ENCODE data around the gene ANO1.

Gene ANO1

GRCh38 chr11:70095541-70096252 lies 17.6 kb downstream of the ANO1 start:
- no peak for DNase-seq (ENCODE audit: low spot score)

GRCh38 chr11:70097783-70098563 lies 19.9 kb downstream of the ANO1 start:
- no peak for DNase-seq (ENCODE audit: low spot score)

- no peak for DNase-seq (ENCODE audit: low spot score)
Observed at GRCh38 chr11:70098936-70099335, 20.8 kb downstream of the ANO1 start.

GRCh38 chr11:70099578-70100279 lies 21.6 kb downstream of the ANO1 start:
- DNase-seq (ENCODE audit: low spot score): no peak

- DNase-seq (ENCODE audit: low spot score): no peak
Observed at GRCh38 chr11:70100280-70100603, 22.1 kb downstream of the ANO1 start.

GRCh38 chr11:70100791-70101190 lies 22.7 kb downstream of the ANO1 start:
- no peak for DNase-seq (ENCODE audit: low spot score)

- DNase-seq (ENCODE audit: low spot score): no peak
Observed at GRCh38 chr11:70103256-70103975, 25.3 kb downstream of the ANO1 start.

- no peak for DNase-seq (ENCODE audit: low spot score)
Observed at GRCh38 chr11:70104419-70104818, 26.3 kb downstream of the ANO1 start.

- DNase-seq (ENCODE audit: low spot score): no peak
Observed at GRCh38 chr11:70104961-70105360, 26.8 kb downstream of the ANO1 start.

- no peak for DNase-seq (ENCODE audit: low spot score)
Observed at GRCh38 chr11:70105369-70105754, 27.2 kb downstream of the ANO1 start.

- DNase-seq (ENCODE audit: low spot score): no peak
Observed at GRCh38 chr11:70105755-70106571, 27.8 kb downstream of the ANO1 start.

- no peak for DNase-seq (ENCODE audit: low spot score)
Observed at GRCh38 chr11:70106757-70107156, 28.6 kb downstream of the ANO1 start.

- DNase-seq (ENCODE audit: low spot score): no peak
Observed at GRCh38 chr11:70107191-70107590, 29.1 kb downstream of the ANO1 start.

GRCh38 chr11:70107756-70108155 lies 29.6 kb downstream of the ANO1 start:
- no peak for DNase-seq (ENCODE audit: low spot score)

GRCh38 chr11:70108250-70108649 lies 30.1 kb downstream of the ANO1 start:
- no peak for DNase-seq (ENCODE audit: low spot score)

- DNase-seq (ENCODE audit: low spot score): no peak
Observed at GRCh38 chr11:70109006-70109405, 30.9 kb downstream of the ANO1 start.

- DNase-seq (ENCODE audit: low spot score): no peak
Observed at GRCh38 chr11:70109903-70110302, 31.8 kb downstream of the ANO1 start.

GRCh38 chr11:70110538-70111055 lies 32.5 kb downstream of the ANO1 start:
- no peak for DNase-seq (ENCODE audit: low spot score)

GRCh38 chr11:70111269-70112016 lies 33.3 kb downstream of the ANO1 start:
- peak; percentile 96 for DNase-seq (ENCODE audit: low spot score)

- DNase-seq (ENCODE audit: low spot score): no peak
Observed at GRCh38 chr11:70112017-70112434, 33.9 kb downstream of the ANO1 start.

- no peak for DNase-seq (ENCODE audit: low spot score)
Observed at GRCh38 chr11:70113801-70114200, 35.7 kb downstream of the ANO1 start.

Measured in SW480 (cell line).